ENCODE data around the gene ELN. TPM values are rescaled to one million over a fixed set of nuclear protein-coding genes. Genes with fewer than 3 reads are reported as not detected.

ELN gene
- total and polyA plus RNA-seq, 9 of the 15 experiments (the other 6 are each of a cell fraction or from before 2014, with no cell fraction given): 0.20 TPM; not detected in 8

DNA sequence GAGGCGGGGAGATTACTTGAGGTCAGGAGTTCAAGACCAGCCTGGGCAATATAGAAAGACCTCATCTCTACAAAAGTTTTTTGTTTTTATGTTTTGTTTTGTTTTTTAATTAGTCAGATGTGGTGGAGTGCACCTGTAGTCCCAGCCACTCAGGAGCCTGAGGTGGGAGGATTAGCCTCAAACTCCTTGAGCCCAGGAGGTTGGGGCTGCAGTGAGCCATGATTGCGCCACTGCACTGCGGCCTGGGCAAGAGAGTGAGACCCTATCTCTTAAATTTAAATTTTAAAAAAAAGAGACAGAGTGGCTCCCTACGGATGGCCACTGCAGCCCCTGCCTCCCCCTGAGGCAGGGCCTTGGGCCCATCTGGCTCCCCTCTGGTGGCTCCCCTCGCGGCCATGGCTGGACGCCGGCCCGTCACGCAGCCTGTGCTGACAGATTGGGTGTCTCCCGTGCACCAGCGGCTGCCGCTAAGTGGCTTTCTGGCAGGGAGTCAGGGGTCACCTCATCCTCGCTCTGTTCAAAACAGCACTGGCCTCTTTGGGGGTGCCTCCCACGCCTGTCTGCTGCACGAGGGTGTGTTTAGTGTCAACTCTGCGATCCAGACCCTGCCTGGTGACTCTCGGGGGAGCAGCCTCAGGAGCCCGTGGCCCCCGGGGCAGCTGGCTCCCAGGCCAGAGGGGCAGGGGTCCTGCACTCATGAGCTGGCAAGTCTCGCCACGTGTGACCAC, 44.4 kb upstream of the ELN start (continued):
- no peak for TF ChIP-seq MYC (IDR thresholded peaks at IDR 0.05; ENCODE audit: low read depth, low read length)
- no peak for TF ChIP-seq MYC (CRISPR knock-in tag; IDR thresholded peaks at IDR 0.05; ENCODE audit: borderline replicate concordance, low read depth)
- TF ChIP-seq, protein P1, sequence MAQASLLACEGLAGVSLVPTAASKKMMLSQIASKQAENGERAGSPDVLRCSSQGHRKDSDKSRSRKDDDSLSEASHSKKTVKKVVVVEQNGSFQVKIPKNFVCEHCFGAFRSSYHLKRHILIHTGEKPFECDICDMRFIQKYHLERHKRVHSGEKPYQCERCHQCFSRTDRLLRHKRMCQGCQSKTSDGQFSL (CRISPR knock-in tag; IDR thresholded peaks at IDR 0.05): no peak
- TF ChIP-seq, protein P1 (tag; IDR thresholded peaks at IDR 0.05): no peak
- TF ChIP-seq, protein P2, sequence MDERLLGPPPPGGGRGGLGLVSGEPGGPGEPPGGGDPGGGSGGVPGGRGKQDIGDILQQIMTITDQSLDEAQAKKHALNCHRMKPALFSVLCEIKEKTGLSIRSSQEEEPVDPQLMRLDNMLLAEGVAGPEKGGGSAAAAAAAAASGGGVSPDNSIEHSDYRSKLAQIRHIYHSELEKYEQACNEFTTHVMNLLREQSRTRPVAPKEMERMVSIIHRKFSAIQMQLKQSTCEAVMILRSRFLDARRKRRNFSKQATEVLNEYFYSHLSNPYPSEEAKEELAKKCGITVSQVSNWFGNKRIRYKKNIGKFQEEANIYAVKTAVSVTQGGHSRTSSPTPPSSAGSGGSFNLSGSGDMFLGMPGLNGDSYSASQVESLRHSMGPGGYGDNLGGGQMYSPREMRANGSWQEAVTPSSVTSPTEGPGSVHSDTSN (CRISPR knock-in tag; IDR thresholded peaks at IDR 0.05; ENCODE audit: low read depth): no peak
- TF ChIP-seq, protein P2 (tag; conservative IDR thresholded peaks at IDR 0.05; ENCODE audit: low read depth): 0 out of 2 replicates have a peak, but pooled peaks have one; percentile 9
- TF ChIP-seq, protein P3, sequence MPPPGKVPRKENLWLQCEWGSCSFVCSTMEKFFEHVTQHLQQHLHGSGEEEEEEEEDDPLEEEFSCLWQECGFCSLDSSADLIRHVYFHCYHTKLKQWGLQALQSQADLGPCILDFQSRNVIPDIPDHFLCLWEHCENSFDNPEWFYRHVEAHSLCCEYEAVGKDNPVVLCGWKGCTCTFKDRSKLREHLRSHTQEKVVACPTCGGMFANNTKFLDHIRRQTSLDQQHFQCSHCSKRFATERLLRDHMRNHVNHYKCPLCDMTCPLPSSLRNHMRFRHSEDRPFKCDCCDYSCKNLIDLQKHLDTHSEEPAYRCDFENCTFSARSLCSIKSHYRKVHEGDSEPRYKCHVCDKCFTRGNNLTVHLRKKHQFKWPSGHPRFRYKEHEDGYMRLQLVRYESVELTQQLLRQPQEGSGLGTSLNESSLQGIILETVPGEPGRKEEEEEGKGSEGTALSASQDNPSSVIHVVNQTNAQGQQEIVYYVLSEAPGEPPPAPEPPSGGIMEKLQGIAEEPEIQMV (tag; conservative IDR thresholded peaks at IDR 0.05; ENCODE audit: low read depth): no peak
- TF ChIP-seq ZNF121 (CRISPR knock-in tag; conservative IDR thresholded peaks at IDR 0.05): peak; percentile 51
- TF ChIP-seq IFI16 (CRISPR knock-in tag; IDR thresholded peaks at IDR 0.05): no peak
- TF ChIP-seq, protein P4, sequence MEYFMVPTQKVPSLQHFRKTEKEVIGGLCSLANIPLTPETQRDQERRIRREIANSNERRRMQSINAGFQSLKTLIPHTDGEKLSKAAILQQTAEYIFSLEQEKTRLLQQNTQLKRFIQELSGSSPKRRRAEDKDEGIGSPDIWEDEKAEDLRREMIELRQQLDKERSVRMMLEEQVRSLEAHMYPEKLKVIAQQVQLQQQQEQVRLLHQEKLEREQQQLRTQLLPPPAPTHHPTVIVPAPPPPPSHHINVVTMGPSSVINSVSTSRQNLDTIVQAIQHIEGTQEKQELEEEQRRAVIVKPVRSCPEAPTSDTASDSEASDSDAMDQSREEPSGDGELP (CRISPR knock-in tag; IDR thresholded peaks at IDR 0.05; ENCODE audit: borderline replicate concordance): peak; percentile 16; the same call in 1 of the 2 replicates
- TF ChIP-seq CTBP1 (IDR thresholded peaks at IDR 0.05; ENCODE audit: borderline replicate concordance): no peak
- peak in 1 of 3 experiments; percentile 27 for TF ChIP-seq YY1 (IDR thresholded peaks at IDR 0.05; ENCODE audit: borderline replicate concordance in 1 of 3, control insufficient read depth in 1 of 3, extremely low read depth in 1 of 3, insufficient read depth in 3 of 3, insufficient read length in 1 of 3, insufficient replicate concordance in 2 of 3, low read depth in 1 of 3, low read length in 2 of 3)
- no peak for TF ChIP-seq MCM2 (IDR thresholded peaks at IDR 0.05; ENCODE audit: low read depth)
- TF ChIP-seq, protein P5, sequence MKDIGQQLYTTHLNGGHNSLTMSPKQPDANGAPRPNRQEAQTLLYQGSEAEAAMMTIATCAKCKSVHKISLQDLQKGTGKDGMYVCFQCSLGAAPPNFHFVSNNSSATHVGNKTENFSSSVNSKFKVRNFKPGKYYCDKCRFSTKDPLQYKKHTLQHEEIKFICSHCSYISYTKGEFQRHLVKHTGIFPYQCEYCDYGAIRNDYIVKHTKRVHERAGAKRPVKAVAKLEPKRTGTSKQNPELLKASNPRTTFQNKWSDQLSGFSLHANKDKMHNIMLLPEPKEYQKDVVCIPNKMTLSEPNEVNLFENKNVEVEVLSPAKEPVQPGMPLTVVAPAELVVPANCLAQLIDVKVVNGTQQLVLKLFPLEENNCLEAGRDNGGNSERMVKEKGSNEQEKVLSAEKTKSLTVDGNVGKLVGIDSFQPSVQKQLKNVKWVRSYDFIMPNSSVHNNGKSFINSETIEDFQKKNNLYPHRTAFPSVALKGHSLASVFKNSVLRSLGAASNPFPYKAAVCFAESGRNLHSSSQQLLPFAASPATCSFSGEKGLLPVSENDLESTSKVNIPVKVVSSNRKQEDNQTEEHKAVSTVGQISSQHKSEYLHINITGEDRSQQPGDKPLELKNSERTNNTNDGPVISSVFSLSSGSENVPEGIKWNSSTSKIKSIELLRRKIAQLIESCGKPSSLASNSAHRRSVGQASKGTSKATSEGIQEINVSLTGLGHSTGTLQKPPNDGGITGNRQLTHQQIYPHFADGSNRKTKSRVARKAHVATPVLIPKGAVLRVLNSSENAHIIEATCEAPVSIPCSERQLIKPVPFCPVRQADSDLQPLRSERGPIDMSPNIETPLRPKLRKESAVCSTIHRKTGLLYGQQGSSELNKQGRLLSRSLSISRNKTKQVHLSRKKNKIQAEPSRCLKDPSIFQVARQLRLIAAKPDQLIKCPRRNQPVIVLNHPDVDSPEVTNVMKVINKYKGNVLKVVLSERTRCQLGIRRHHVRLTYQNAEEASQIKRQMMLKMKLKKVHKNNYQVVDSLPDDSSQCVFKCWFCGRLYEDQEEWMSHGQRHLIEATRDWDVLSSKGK (CRISPR knock-in tag; IDR thresholded peaks at IDR 0.05): no peak
- TF ChIP-seq, protein P6, sequence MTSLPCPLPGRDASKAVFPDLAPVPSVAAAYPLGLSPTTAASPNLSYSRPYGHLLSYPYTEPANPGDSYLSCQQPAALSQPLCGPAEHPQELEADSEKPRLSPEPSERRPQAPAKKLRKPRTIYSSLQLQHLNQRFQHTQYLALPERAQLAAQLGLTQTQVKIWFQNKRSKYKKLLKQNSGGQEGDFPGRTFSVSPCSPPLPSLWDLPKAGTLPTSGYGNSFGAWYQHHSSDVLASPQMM (CRISPR knock-in tag; IDR thresholded peaks at IDR 0.05): no peak
